NCI-H1417 treated with DMSO at 0.1 percent for 48 hours (cell line): ENCODE measurements around the gene UBAP2.

ENCODE experiments used
- DNase-seq: peaks from one replicate; lab custom pipeline; 2025; lab: John Stamatoyannopoulos, UW

The UBAP2 gene

DNA sequence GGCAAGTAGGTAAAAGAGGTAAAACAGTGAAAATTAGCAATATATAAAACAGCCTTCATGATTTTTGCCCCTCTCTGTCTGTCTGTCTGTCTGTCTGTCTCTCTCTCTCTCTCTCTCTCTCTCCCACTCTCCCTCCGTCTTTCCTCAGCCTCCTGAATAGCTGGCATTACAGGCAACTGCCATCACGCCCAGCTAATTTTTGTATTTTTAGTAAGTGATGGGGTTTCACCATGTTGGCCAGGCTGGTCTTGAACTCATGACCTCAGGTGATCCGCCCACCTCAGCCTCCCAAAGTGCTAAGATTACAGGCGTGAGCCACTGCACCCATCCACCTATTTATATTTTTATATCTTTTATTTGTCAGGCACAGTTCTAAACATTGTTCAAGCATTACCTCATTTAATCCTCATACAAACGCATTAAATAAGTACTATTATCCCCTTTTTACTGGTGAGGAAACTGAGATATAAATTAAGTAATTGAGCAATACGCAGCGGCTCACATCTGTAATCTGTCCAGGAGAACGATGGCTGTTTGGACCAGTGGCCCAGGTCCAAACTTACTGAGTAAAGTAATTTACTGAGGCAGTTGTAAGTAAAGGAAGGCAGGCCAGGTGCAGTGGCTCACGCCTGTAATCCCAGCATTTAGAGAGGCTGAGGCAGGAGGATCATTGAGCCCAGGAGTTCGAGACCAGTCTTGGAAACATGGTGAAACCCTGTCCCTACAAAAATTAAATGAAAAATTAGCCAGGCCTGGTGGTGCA is 170.8 kb downstream of the UBAP2 start:
- no peak for DNase-seq
